HCEC 1CT (cell line): Measurements from ENCODE around the gene ALDH1A2.
A peak's percentile ranks its signal among the peaks of the same experiment; 100 is the strongest.

ENCODE experiments used
- DNase-seq: peaks from one replicate; pipeline ENCODE4 v3.0.0-alpha.2; 2017

The ALDH1A2 gene

DNA sequence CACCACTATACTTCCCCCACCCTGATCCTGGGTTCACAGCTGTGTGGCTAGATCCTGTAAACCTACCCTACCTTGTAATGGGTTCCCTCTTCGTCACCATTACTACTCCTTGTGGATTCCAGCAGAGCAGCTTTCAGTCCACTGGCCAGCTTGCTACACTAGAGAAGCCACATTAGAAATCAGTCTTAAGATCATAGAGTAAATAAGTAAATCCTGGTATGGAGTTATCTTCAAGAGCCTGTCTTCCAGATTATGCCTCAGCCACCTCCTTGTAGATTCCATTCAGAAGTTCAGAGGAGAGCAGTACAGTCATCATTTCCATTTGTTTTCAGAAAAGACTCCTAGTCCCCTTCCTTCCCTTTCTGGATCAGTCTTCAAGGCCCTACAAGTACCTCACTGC lies 123.7 kb downstream of the ALDH1A2 start:
- no peak for DNase-seq

DNA sequence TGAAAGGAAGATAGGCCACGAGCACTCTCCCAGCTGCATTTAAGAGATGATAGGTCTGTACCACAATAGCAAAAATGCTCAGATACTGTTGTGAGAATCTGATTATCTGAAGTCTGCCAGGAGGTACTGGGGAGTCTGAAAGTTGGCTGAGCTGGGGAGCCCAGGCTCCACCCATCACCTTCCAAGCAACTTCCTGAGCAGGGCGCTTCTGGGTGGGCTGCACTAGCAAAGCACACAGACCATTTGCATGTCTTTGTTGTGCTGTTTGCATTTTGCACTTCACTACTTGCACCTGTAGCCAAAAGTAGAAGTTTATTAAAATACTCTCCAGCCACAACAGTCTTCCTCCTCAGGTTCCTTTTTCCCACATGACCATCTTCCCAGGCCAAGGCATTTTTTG lies 133.2 kb downstream of the ALDH1A2 start:
- no peak for DNase-seq

DNA sequence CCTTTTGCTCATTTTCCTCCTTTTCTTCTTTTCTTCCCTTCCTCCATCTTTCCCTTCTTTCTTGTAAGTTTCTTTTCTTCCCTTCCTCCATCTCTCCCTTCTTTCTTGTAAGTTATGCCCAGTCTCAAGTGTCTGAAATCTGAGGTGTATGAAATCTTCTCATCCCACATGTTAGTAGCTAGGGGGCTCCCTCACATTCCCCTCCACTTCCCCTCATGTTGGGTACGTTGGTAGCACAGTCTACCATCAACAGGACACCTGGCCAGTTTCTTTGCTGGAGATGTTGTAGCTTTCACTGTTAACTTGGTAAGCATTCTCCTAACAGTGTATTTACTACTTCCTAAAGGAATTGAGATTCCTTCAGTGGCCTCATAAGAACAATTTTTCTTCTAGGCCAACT lies 133.9 kb downstream of the ALDH1A2 start:
- no peak for DNase-seq

- DNase-seq: no peak
Observed at GRCh38 chr15:57927091-57927631, 138.3 kb downstream of the ALDH1A2 start.

- DNase-seq: no peak
Observed at GRCh38 chr15:57925650-57926049, 139.9 kb downstream of the ALDH1A2 start.

GRCh38 chr15:57924598-57924997 lies 140.9 kb downstream of the ALDH1A2 start:
- DNase-seq: no peak

- no peak for DNase-seq
Observed at GRCh38 chr15:57923750-57924149, 141.8 kb downstream of the ALDH1A2 start.

DNA sequence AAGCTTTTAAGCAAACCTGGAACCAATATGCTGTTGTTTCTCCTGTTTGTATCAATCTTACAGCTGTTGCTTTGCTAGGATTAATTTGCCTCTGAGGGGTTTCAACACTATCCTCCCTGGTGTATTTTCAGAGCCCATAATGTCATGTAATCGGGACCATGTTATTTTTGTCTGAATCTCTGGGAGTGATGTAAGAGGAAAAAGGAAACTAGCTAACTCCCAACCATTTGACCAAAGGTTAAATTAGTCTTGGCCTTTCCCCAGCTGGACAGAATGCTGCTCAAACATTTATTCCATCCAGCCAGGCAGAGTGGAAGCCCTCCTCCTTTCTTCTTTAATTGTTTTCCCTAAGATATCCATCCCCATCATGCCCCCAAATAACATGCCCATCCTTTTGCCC lies 142.2 kb downstream of the ALDH1A2 start:
- DNase-seq: peak; percentile 32

DNA sequence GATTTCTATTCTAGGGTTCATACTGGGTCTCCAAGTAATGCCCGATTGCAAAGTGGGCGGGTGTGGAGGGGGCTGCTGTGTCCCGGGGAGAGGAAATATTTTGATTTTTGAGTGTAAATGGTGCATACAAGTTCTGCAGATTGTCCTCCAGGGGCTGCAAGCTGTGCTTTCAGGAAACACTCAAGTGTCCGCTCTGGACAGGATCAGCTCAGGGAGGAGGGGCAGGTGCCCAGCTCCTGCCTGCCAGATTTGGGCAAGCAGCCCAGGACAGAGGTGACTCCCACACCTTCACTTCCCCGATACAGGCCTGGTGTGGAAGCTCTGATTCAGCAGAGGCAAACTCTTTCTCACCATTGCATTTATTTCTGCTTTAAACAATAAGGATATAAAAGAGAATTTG lies 142.7 kb downstream of the ALDH1A2 start:
- DNase-seq: no peak

- DNase-seq: peak; percentile 61
Observed at GRCh38 chr15:57921371-57921770, 144.1 kb downstream of the ALDH1A2 start.

DNA sequence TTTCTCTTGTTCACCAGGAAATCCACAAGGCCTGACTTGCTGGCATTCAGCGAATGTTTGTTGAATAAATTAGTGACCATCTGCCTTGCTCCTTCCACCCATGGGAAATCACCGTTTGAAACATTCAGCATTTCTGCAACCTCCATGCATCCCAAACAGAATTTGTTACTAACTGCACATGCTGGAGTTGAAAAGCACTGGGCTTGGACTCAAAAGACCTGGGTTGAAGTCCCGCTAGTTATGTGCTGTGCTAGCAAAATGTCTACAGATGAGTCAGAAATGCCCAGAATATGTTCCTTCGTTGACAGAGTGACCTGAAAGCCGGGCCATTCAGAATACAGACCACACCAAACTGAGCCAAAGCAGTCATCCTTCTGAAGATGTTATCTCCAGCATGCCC lies 144.6 kb downstream of the ALDH1A2 start:
- no peak for DNase-seq

DNA sequence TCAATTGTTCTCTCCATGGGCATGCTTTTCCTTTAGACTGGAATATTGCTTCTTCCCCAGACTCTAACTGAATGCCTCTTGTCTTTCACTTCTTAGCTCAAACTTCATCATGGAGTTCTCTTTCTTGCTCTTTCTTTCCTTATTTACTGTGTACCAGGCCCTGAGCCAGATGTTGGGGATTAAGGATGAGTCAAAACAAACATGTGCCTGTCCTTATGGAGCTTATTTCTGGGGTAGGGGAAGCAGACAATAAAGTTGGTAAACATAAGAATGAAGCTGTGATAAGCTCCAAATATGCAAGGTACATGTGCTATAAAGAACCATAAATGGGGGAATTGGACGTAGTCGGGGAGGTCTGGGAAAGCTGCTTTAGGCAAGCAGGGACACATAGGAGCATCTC lies 145.8 kb downstream of the ALDH1A2 start:
- no peak for DNase-seq

DNA sequence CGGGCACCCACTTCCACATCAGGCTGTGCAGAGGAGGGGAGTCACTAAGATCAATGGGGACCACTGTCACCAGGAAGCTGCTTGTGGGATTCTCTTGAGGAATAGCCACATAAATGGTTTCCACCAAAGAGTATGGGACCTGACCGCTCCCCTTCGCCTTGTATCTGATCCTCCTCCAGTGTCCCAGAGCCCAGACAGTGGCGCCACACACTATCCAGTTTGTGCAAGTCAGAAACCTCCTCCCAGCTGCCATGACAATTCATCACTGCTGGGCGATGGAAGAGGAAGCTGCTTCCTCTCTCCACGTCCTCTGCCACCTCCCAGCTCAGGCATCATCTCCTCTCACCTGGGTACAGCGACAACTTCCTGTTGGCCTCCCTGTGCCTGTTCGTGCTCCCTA lies 147.5 kb downstream of the ALDH1A2 start:
- DNase-seq: no peak

GRCh38 chr15:57916695-57917094 lies 148.8 kb downstream of the ALDH1A2 start:
- no peak for DNase-seq

GRCh38 chr15:57915827-57916531 lies 149.5 kb downstream of the ALDH1A2 start:
- DNase-seq: no peak

DNA sequence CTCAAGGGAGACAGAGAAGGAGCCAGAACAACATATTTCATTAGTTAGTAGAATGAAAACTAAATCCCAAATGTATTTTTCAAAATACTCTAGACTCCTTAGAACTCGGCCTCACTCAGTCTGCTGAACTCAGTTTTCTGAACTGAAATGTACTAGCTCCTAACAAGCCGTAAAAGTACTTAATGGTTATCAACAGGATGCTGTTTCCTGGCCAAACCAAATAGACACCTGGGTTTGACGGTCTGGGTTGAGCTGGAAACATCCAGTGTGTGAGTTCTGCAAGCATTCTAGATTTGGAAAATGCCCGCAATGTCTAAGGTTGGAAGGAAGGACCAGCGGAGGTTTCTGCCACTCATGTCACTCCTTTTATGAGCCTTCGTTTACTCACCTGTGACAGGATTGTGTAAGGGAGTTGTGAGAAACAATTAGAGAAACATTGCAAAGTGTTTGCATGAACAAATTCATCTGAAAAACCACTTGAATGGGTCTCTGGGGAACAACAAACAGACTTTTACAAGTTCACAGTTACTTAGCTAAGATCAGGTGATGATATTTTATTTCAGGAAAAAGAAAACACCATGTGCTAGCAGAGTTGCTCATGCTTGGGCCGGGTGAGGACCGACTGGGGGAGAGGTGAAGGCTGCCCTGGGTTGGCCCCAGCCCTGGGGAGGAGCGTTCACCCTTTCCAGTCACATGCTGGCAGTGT lies 151.0 kb downstream of the ALDH1A2 start:
- no peak for DNase-seq

- DNase-seq: no peak
Observed at GRCh38 chr15:57911247-57911646, 154.3 kb downstream of the ALDH1A2 start.

DNA sequence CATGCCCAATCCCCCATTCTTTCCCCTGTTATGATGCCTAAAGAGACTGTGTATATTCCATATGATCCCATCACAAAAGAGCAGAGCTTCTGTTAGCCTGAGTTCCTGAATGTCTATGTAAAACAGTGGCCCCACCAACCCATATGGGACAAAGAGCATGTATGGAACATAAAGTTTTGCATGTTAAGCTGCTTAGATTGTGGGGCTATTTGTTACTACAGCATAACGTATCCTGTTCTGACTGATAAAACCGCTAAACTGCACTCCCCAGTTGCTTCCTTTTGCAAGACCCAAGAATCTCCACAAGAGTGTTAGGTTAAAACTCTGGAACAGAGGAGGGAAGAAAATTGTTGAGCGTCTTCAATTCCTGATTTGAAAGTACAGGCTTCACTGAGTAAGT lies 154.8 kb downstream of the ALDH1A2 start:
- DNase-seq: no peak

- no peak for DNase-seq
Observed at GRCh38 chr15:57909388-57909787, 156.1 kb downstream of the ALDH1A2 start.

GRCh38 chr15:57903626-57904025 lies 161.9 kb downstream of the ALDH1A2 start:
- DNase-seq: no peak
